Suprapubic skin (tissue), 4 donors: ENCODE measurements around the gene ADAM19. TPM values are rescaled to one million over a fixed set of nuclear protein-coding genes. Genes with fewer than 3 reads are reported as not detected.

Source experiments
- DNase-seq, 2 donors: peaks; one replicate each; pipeline ENCODE4 v3.0.0-alpha.2; 2019; ENCODE audit warnings: low spot score in 2 of 2
- H3K27ac ChIP-seq: fragments of 200-600 bp; sonication (generic); one replicate; pipeline ENCODE4 v1.5.1; 2019
- H3K27me3 ChIP-seq: fragments of 200-600 bp; sonication (generic); one replicate; pipeline ENCODE4 v1.5.1; 2019
- H3K36me3 ChIP-seq: fragments of 200-600 bp; sonication (generic); one replicate; pipeline ENCODE4 v1.5.1; 2019
- H3K4me1 ChIP-seq: fragments of 200-600 bp; sonication (generic); one replicate; pipeline ENCODE4 v1.5.1; 2019
- H3K4me3 ChIP-seq: fragments of 200-600 bp; sonication (generic); one replicate; pipeline ENCODE4 v1.5.1; 2019; ENCODE audit warnings: mild to moderate bottlenecking
- H3K9me3 ChIP-seq: fragments of 200-600 bp; sonication (generic); one replicate; pipeline ENCODE4 v1.5.1; 2019
- EP300 ChIP-seq: sonication (generic); formaldehyde crosslinking; IDR thresholded peaks from one replicate; pipeline ENCODE4 v1.6.1; 2017; ENCODE audit warnings: antibody characterized with exemption
- POLR2A ChIP-seq, 2 donors: fragments of 450-650 bp; IDR thresholded peaks; one replicate each; pipeline ENCODE4 v1.6.1; 2017; ENCODE audit warnings: antibody characterized with exemption in 2 of 2, mild to moderate bottlenecking in 2 of 2, moderate library complexity in 2 of 2
- POLR2AphosphoS5 ChIP-seq, 3 donors: sonication (generic); formaldehyde crosslinking; IDR thresholded peaks; one replicate each; pipeline ENCODE4 v1.6.1; 2017; ENCODE audit warnings: antibody characterized with exemption in 3 of 3
- WGBS: methylation state at CpG from one replicate; pipeline ENCODE4 v1.1.5; 2018; 5-methylcytosine and 5-hydroxymethylcytosine counted together
- total RNA-seq, 4 donors: library from RNA; depleted of rRNA; stranded (reverse); fragments of >200 nt; gene quantifications; one replicate each; pipeline ENCODE4 v1.1.0, GENCODE V29; 2016
- TF ChIP-seq, protein P1 (sequence below), 2 donors: fragments of 200-600 bp in 1 of 2; fragments of 450-650 bp in 1 of 2; sonication (generic) in 1 of 2; IDR thresholded peaks; one replicate each; pipeline ENCODE4 v1.5.1; 2016 to 2019; ENCODE audit warnings: antibody characterized with exemption in 2 of 2, mild to moderate bottlenecking in 1 of 2, moderate library complexity in 1 of 2

The ADAM19 gene
- total RNA-seq, 4 donors from 2014 or later: 0.42 to 2.6 (median 1.3) TPM

GRCh38 chr5:157539503-157540022, 36.0 kb downstream of the ADAM19 start:
- H3K4me1 ChIP-seq: peaks cover 15% of the 10 kb centered on the region
- 81% methylated on average over 4 of the region's 4 CpGs for WGBS
- H3K4me3 ChIP-seq: no peak overlapping the region
- DNase-seq: no peak
- H3K36me3 ChIP-seq: no peaks in the 10 kb centered on the region
- no peak for TF ChIP-seq EP300
- TF ChIP-seq POLR2A (IDR thresholded peaks at IDR 0.05): no peak
- no peak for TF ChIP-seq POLR2AphosphoS5 (IDR thresholded peaks at IDR 0.05)
- TF ChIP-seq, protein P1, sequence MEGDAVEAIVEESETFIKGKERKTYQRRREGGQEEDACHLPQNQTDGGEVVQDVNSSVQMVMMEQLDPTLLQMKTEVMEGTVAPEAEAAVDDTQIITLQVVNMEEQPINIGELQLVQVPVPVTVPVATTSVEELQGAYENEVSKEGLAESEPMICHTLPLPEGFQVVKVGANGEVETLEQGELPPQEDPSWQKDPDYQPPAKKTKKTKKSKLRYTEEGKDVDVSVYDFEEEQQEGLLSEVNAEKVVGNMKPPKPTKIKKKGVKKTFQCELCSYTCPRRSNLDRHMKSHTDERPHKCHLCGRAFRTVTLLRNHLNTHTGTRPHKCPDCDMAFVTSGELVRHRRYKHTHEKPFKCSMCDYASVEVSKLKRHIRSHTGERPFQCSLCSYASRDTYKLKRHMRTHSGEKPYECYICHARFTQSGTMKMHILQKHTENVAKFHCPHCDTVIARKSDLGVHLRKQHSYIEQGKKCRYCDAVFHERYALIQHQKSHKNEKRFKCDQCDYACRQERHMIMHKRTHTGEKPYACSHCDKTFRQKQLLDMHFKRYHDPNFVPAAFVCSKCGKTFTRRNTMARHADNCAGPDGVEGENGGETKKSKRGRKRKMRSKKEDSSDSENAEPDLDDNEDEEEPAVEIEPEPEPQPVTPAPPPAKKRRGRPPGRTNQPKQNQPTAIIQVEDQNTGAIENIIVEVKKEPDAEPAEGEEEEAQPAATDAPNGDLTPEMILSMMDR (IDR thresholded peaks at IDR 0.05): no peak
- no peak overlapping the region for H3K27ac ChIP-seq
- H3K27me3 ChIP-seq: no peaks in the 10 kb centered on the region
- no peaks in the 10 kb centered on the region for H3K9me3 ChIP-seq

- Histone ChIP-seq H3K27me3 (no peaks in the 10 kb centered on the region), H3K27ac (no peak overlapping the region), H3K9me3 (no peaks in the 10 kb centered on the region), H3K36me3 (no peaks in the 10 kb centered on the region), H3K4me3 (no peak overlapping the region), H3K4me1 (peaks cover 15% of the 10 kb centered on the region)
- TF ChIP-seq EP300 (no peak), POLR2AphosphoS5 (IDR thresholded peaks at IDR 0.05) (no peak), POLR2A (IDR thresholded peaks at IDR 0.05) (no peak)
- TF ChIP-seq, protein P1 (IDR thresholded peaks at IDR 0.05): no peak
- WGBS: 92% methylated on average over 6 of the region's 6 CpGs
- no peak for DNase-seq
Observed at GRCh38 chr5:157538311-157538710, 37.3 kb downstream of the ADAM19 start.

- no peaks in the 10 kb centered on the region for H3K27me3 ChIP-seq
- no peaks in the 10 kb centered on the region for H3K4me1 ChIP-seq
- TF ChIP-seq POLR2AphosphoS5 (IDR thresholded peaks at IDR 0.05): no peak
- DNase-seq: no peak
- H3K36me3 ChIP-seq: no peaks in the 10 kb centered on the region
- peak overlapping the region; percentile 22 for H3K27ac ChIP-seq
- H3K4me3 ChIP-seq: no peak overlapping the region
- H3K9me3 ChIP-seq: no peaks in the 10 kb centered on the region
- 53% methylated on average over 6 of the region's 6 CpGs for WGBS
Observed at GRCh38 chr5:157535042-157535865, 40.3 kb downstream of the ADAM19 start.

- WGBS: 71% methylated on average over 7 of the region's 7 CpGs
- H3K27ac ChIP-seq: no peak overlapping the region
- H3K4me3 ChIP-seq: no peak overlapping the region
- H3K4me1 ChIP-seq: no peaks in the 10 kb centered on the region
- DNase-seq: no peak
- TF ChIP-seq POLR2A (IDR thresholded peaks at IDR 0.05) (no peak), POLR2AphosphoS5 (IDR thresholded peaks at IDR 0.05) (no peak), EP300 (no peak)
- TF ChIP-seq, protein P1 (IDR thresholded peaks at IDR 0.05): no peak
- no peaks in the 10 kb centered on the region for H3K36me3 ChIP-seq
- H3K9me3 ChIP-seq: no peaks in the 10 kb centered on the region
- no peaks in the 10 kb centered on the region for H3K27me3 ChIP-seq
Observed at GRCh38 chr5:157533011-157533481, 42.5 kb downstream of the ADAM19 start.

DNA sequence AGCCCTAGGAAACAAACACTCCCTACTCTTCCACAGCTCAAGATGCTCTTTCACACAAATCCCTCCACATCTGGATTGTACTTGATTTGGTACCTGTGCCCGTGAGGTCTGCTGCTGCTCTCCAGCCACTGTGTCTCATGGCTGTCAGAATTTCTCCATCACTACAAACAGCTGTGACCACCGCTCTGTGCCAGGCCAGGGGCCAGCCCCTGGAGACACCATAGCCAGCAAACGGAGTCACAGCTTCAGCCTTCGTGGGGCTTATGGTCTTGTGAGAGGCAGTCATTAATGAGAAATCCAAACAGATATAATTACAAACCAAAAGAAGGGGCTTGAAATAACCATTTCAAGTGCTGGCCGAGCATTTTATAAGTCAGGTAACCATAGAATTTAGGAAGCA, 43.6 kb downstream of the ADAM19 start:
- Histone ChIP-seq H3K36me3 (no peaks in the 10 kb centered on the region), H3K9me3 (no peaks in the 10 kb centered on the region), H3K27ac (no peak overlapping the region), H3K4me1 (no peaks in the 10 kb centered on the region), H3K4me3 (no peak overlapping the region), H3K27me3 (no peaks in the 10 kb centered on the region)
- no peak for DNase-seq
- WGBS: 85% methylated on average over 4 of the region's 5 CpGs
- TF ChIP-seq EP300 (no peak), POLR2AphosphoS5 (IDR thresholded peaks at IDR 0.05) (no peak), POLR2A (IDR thresholded peaks at IDR 0.05) (no peak)
- TF ChIP-seq, protein P1 (IDR thresholded peaks at IDR 0.05): no peak
